Breast epithelium (tissue), 4 donors: ENCODE results near the gene NRXN2. TPM values are rescaled to one million over a fixed set of nuclear protein-coding genes. Genes with fewer than 3 reads are reported as not detected.

Experiments
- DNase-seq, 2 donors: peaks; one replicate each; pipeline ENCODE4 v3.0.0-alpha.2; 2019; ENCODE audit warnings: low spot score in 2 of 2
- H3K27ac ChIP-seq, 2 donors: fragments of 200-600 bp; sonication (generic) in 1 of 2; one replicate each; pipeline ENCODE4 v1.5.1; 2016 to 2019; ENCODE audit warnings: mild to moderate bottlenecking in 1 of 2
- H3K27me3 ChIP-seq, 2 donors: fragments of 200-600 bp; sonication (generic) in 1 of 2; one replicate each; pipeline versions ENCODE4 v1.5.1 to v1.6.0; 2017 to 2019; ENCODE audit warnings: control low read depth in 1 of 2, mild to moderate bottlenecking in 1 of 2
- H3K36me3 ChIP-seq: fragments of 200-600 bp; one replicate; pipeline ENCODE4 v1.5.1; 2019
- H3K4me1 ChIP-seq, 2 donors: fragments of 200-600 bp; sonication (generic); one replicate each; pipeline ENCODE4 v1.5.1; 2016 to 2019; ENCODE audit warnings: control low read depth in 1 of 2
- H3K4me3 ChIP-seq, 3 donors: fragments of 200-600 bp; sonication (generic); 1 replicate in 2 of 3; 2 replicates in 1 of 3; pipeline ENCODE4 v1.5.1; 2016 to 2019; ENCODE audit warnings: mild to moderate bottlenecking in 3 of 3, moderate library complexity in 2 of 3
- H3K9me3 ChIP-seq, 2 donors: fragments of 200-600 bp; sonication (generic) in 1 of 2; one replicate each; pipeline ENCODE4 v1.5.1; 2016 to 2019; ENCODE audit warnings: control low read depth in 1 of 2
- POLR2A ChIP-seq: fragments of 450-650 bp; IDR thresholded peaks from one replicate; pipeline ENCODE4 v1.6.1; 2016; ENCODE audit warnings: antibody characterized with exemption, mild to moderate bottlenecking, moderate library complexity
- POLR2AphosphoS5 ChIP-seq, 3 donors: sonication (generic); formaldehyde crosslinking; IDR thresholded peaks; one replicate each; pipeline ENCODE4 v1.6.1; 2017; ENCODE audit warnings: antibody characterized with exemption in 3 of 3
- intact Hi-C: fragments of 100-400 bp; cut with DNase I; formaldehyde crosslinking; loops from one replicate; pipeline ENCODE4 v1.15.1; 2023; ENCODE audit warnings: low total_unique reads
- total RNA-seq, 3 donors: library from RNA; depleted of rRNA; stranded (reverse); fragments of >200 nt; gene quantifications; one replicate each; pipeline ENCODE4 v1.1.0, GENCODE V29; 2016
- TF ChIP-seq, protein P1 (sequence below), 3 donors: fragments of 450-650 bp; IDR thresholded peaks; one replicate each; pipeline ENCODE4 v1.5.1; 2016 to 2017; ENCODE audit warnings: antibody characterized with exemption in 3 of 3, mild to moderate bottlenecking in 3 of 3, moderate library complexity in 3 of 3

NRXN2 gene
- total RNA-seq, 3 donors from 2014 or later, result 1.8 to 4.3 (median 3.5) TPM

GRCh38 chr11:64726867-64727530 lies 4.0 kb upstream of the NRXN2 start:
- Histone ChIP-seq H3K27me3 (peaks cover 2 to 7% of the 10 kb centered on the region in 2 donors), H3K4me3 (no peak overlapping the region), H3K36me3 (no peaks in the 10 kb centered on the region), H3K9me3 (no peaks in the 10 kb centered on the region), H3K4me1 (no peaks in the 10 kb centered on the region), H3K27ac (no peak overlapping the region)
- TF ChIP-seq POLR2AphosphoS5 (IDR thresholded peaks at IDR 0.05), result no peak
- TF ChIP-seq, protein P1, sequence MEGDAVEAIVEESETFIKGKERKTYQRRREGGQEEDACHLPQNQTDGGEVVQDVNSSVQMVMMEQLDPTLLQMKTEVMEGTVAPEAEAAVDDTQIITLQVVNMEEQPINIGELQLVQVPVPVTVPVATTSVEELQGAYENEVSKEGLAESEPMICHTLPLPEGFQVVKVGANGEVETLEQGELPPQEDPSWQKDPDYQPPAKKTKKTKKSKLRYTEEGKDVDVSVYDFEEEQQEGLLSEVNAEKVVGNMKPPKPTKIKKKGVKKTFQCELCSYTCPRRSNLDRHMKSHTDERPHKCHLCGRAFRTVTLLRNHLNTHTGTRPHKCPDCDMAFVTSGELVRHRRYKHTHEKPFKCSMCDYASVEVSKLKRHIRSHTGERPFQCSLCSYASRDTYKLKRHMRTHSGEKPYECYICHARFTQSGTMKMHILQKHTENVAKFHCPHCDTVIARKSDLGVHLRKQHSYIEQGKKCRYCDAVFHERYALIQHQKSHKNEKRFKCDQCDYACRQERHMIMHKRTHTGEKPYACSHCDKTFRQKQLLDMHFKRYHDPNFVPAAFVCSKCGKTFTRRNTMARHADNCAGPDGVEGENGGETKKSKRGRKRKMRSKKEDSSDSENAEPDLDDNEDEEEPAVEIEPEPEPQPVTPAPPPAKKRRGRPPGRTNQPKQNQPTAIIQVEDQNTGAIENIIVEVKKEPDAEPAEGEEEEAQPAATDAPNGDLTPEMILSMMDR (IDR thresholded peaks at IDR 0.05), result no peak
- TF ChIP-seq POLR2A, result no peak
- no peak for DNase-seq
- intact Hi-C loops, result no loop called here

GRCh38 chr11:64726211-64726641 lies 3.2 kb upstream of the NRXN2 start:
- Histone ChIP-seq H3K27me3 (peaks cover 2 to 15% of the 10 kb centered on the region in 2 donors), H3K36me3 (no peaks in the 10 kb centered on the region), H3K27ac (no peak overlapping the region), H3K9me3 (no peaks in the 10 kb centered on the region), H3K4me3 (no peak overlapping the region), H3K4me1 (no peaks in the 10 kb centered on the region)
- no peak for DNase-seq
- TF ChIP-seq POLR2AphosphoS5 (IDR thresholded peaks at IDR 0.05) (no peak), POLR2A (no peak)
- TF ChIP-seq, protein P1 (IDR thresholded peaks at IDR 0.05), result no peak
- intact Hi-C loops, result no loop called here

- no peaks in the 10 kb centered on the region for H3K9me3 ChIP-seq
- DNase-seq, result no peak
- no peak overlapping the region for H3K27ac ChIP-seq
- H3K27me3 ChIP-seq, result peaks cover 2 to 27% of the 10 kb centered on the region in 2 donors
- no peak overlapping the region for H3K4me3 ChIP-seq
- H3K4me1 ChIP-seq, result no peaks in the 10 kb centered on the region
- no peaks in the 10 kb centered on the region for H3K36me3 ChIP-seq
- intact Hi-C loops, result no loop called here
- TF ChIP-seq POLR2A (no peak), POLR2AphosphoS5 (IDR thresholded peaks at IDR 0.05) (no peak)
- TF ChIP-seq, protein P1 (IDR thresholded peaks at IDR 0.05), result no peak
Measured at GRCh38 chr11:64724863-64725532, 2.0 kb upstream of the NRXN2 start.

DNA sequence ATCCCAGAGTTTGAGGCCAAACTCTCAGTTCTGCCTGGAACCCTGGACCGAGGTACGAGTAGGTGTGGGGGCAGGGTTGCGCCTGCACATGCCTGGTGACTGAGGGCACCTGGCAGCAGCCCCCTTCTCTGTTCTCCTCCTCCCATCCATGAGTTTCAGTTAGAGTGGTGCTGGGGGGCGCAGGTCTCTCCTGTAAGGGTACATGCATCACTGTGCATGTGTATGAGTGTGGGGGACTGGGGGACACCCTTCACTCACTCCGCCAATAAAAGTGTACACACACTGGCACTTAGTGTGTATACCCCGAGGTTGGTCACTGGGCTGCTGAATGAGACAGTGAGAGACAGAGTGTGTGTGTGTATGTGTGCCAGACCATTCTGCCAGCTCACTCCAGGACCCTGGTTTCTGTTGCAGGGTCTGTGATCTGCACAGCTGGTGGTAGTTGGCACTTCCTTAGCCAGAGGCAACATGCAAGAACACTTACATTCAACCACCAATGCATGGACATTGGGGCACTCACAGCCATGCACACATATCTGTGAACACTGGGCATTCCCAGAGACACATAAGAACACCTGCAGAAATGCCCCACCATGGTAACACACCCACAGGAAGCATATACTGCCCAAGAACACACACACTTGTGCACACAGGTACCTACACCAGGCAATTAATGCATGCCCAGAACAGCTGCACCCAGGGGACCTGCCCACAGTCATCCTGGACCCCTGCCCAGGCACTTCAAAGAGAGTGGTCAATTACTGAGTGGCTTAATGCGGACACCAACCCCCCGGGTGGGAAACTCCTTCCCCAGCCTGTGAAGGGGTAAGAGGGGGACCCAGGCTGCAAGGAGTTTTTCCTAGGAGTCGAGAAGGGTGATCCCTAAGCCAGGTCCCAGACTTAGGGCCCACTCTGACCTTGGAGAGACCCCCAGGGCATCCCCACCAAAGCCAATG lies 1.2 kb upstream of the NRXN2 start:
- no peak for DNase-seq
- H3K9me3 ChIP-seq, result no peaks in the 10 kb centered on the region
- H3K27me3 ChIP-seq, result peaks cover 2 to 35% of the 10 kb centered on the region in 2 donors
- no peak overlapping the region for H3K4me3 ChIP-seq
- no peaks in the 10 kb centered on the region for H3K4me1 ChIP-seq
- TF ChIP-seq, protein P1 (IDR thresholded peaks at IDR 0.05), result no peak
- TF ChIP-seq POLR2AphosphoS5 (IDR thresholded peaks at IDR 0.05) (no peak), POLR2A (no peak)
- intact Hi-C loops, result no loop called here
- H3K27ac ChIP-seq, result no peak overlapping the region
- H3K36me3 ChIP-seq, result no peaks in the 10 kb centered on the region
